Esophagus squamous epithelium (tissue), 4 donors: Measurements from ENCODE around the gene SLC35F3.

ENCODE experiments used
- POLR2A ChIP-seq, 4 donors: fragments of 450-650 bp; IDR thresholded peaks; one replicate each; pipeline ENCODE4 v1.6.1; 2017; ENCODE audit warnings: antibody characterized with exemption in 4 of 4, mild to moderate bottlenecking in 4 of 4, moderate library complexity in 3 of 4
- TF ChIP-seq, protein P1 (sequence below), 6 experiments: fragments of 450-650 bp in 4 of 6; fragments of 200-600 bp in 2 of 6; sonication (generic) in 2 of 6; IDR thresholded peaks; one replicate each; pipeline ENCODE4 v1.5.1; 2016 to 2019; ENCODE audit warnings: antibody characterized with exemption in 6 of 6, mild to moderate bottlenecking in 4 of 6, moderate library complexity in 4 of 6

DNA sequence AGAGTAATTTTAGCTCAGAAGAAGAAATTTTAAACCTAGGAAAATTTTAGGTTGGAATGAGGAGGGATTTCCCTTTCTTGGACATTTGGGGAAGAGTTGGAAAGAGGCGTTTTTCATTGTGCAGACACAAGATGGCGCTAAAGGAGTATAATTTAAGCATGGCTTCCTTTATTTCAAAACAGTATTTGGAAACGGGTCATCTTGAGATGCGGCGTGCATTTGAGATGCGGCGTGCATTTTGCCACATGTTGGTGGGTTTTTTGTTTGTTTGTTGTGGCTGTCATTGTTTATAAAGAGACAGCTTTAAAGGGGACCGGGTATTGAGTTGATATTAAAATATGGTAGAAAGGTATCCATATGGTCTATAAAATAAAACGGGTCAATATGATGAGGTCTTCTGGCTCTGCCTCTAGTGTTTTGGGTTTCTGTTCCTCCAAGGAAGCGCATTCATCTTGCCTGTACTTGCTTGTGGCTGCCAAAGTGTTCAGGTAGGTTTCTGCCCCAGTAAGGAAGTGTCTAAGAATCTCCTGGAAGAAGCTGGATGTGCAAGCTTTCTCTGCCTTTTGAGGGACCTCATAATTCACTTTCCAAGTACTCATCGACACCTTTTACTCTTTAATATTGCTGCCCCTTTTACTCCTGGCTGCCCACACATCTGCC lies 210.3 kb downstream of the SLC35F3 start:
- TF ChIP-seq POLR2A (IDR thresholded peaks at IDR 0.05), result no peak
- TF ChIP-seq, protein P1, sequence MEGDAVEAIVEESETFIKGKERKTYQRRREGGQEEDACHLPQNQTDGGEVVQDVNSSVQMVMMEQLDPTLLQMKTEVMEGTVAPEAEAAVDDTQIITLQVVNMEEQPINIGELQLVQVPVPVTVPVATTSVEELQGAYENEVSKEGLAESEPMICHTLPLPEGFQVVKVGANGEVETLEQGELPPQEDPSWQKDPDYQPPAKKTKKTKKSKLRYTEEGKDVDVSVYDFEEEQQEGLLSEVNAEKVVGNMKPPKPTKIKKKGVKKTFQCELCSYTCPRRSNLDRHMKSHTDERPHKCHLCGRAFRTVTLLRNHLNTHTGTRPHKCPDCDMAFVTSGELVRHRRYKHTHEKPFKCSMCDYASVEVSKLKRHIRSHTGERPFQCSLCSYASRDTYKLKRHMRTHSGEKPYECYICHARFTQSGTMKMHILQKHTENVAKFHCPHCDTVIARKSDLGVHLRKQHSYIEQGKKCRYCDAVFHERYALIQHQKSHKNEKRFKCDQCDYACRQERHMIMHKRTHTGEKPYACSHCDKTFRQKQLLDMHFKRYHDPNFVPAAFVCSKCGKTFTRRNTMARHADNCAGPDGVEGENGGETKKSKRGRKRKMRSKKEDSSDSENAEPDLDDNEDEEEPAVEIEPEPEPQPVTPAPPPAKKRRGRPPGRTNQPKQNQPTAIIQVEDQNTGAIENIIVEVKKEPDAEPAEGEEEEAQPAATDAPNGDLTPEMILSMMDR (IDR thresholded peaks at IDR 0.05), result peak; percentile 37 to 68 (median 48)
